GM18858 (cell line): ENCODE measurements around the gene MBD3.

ENCODE experiments used
- ATAC-seq: cut with Tn5 transposase; IDR thresholded peaks from one replicate; pipeline ENCODE4 v1.9.1; 2021; ENCODE audit not compliant: unreplicated experiment

MBD3 gene

GRCh38 chr19:1574354-1575136 is 18.1 kb downstream of the MBD3 start:
- ATAC-seq: no peak

DNA sequence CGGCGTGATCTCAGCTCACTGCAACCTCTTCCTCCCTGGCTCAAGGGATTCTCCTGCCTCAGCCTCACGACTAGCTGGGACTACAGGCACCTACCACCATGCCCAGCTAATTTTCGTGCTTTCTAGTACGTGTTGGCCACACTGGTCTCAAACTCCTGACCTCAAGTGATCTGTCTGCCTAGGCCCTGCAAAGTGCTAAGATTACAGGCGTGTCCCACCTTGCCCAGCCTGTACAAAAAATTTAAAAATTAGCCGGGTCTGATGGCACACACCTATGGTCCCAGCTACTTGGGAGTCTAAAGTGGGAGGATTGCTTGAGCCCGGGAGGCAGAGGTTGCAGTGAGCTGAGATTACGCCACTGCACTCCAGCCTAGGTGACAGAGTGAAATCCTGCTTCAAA is 19.9 kb downstream of the MBD3 start:
- ATAC-seq: no peak

- ATAC-seq: no peak
Observed at GRCh38 chr19:1571358-1571757, 21.3 kb downstream of the MBD3 start.

DNA sequence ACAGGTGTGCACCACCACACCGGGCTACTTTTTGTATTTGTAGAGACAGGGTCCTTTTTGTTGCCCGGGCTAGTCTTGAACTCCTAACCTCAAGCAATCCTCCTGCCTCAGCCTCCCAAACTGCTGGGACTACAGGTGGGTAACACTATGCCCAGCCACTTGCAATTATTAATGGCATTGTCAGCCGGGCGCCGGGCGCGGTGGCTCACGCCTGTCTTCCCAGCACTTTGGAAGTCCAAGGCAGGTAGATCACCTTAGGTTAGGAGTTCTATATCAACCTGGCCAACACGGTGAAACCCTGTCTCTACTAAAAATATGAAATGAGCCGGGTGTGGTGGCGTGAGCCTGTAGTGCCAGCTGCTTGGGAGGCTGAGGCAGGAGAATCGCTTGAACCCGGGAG is 21.8 kb downstream of the MBD3 start:
- ATAC-seq: no peak

DNA sequence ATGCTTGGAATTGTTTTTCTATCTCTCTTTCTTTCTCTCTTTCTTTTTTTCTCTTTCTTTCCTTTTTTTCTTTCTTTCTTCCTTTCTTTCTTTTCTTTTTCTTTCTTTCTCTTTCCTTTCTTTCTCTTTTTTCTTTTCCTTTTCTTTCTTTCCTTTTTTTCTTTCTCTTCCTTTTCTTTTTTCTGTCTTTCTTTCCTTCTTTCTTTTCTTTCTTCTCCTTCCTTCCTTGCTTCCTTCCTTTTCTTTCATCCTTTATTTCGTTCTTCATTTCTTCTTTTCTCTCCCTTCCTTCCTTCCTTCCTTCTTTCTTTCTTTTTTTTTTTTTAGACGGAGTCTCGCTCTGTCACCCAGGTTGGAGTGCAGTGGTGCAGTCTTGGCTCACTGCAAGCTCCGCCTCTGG is 22.7 kb downstream of the MBD3 start:
- no peak for ATAC-seq

DNA sequence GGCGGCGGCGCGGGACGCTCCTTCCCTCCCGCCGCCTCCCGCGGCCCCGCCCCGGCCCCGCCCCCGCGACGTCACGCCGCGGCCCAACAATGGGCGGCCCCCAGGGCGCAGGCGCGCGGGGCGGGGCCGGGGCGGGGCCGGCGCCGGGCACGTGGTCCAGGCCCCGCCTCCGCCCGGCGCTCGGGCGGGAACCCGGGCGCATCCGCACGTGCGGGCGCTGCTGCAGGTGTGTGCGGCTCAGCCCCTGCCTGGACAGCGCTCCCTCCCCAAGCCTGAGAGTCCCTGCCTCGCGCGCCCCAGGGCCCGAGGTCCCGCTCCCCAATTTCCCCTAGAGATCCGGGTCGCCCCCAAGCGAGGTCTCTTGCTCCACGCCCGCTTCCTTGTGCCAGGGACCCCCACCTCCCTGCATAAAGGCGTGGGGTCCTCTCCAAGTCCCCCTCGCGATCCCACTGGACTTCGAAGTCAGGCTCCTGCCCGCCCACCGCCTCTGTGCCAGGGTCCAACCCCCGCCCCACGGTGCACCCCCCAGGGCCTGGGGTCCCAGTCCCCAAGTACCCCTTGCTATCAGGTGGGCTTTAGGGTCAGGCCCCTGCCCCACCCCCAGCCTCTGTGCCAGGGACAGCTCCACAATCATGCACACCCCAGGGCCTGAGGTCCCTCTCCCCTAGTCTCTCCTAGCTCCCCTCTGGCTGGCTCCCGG is 24.2 kb downstream of the MBD3 start, which contains the start of gene MEX3D:
MEX3D (minus strand) TSS at position 6 of the 700 bp plus-strand sequence. CDS start 267 bp downstream, outside the sequence.
- no peak for ATAC-seq

DNA sequence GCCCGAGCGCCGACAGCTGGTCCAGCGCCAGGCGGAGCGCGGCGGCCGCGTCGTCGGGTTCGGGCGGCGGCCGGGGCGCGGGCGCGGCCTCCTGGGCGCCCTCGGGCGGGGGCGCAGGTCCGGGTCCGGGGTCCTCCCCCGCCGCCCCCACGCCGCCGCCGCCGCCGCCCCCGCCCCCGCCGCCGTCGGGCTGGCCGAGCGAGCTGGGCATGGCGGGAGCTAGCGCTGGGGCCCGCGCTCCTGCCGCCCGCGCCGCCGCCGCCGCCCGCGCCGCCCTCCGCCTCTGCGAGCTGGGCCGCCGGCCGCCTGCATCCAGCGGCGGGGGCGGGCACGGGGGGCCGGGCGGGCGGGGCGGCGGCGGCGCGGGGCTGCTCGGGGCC is 24.8 kb downstream of the MBD3 start:
- no peak for ATAC-seq

- no peak for ATAC-seq
Observed at GRCh38 chr19:1567116-1567847, 25.4 kb downstream of the MBD3 start.

DNA sequence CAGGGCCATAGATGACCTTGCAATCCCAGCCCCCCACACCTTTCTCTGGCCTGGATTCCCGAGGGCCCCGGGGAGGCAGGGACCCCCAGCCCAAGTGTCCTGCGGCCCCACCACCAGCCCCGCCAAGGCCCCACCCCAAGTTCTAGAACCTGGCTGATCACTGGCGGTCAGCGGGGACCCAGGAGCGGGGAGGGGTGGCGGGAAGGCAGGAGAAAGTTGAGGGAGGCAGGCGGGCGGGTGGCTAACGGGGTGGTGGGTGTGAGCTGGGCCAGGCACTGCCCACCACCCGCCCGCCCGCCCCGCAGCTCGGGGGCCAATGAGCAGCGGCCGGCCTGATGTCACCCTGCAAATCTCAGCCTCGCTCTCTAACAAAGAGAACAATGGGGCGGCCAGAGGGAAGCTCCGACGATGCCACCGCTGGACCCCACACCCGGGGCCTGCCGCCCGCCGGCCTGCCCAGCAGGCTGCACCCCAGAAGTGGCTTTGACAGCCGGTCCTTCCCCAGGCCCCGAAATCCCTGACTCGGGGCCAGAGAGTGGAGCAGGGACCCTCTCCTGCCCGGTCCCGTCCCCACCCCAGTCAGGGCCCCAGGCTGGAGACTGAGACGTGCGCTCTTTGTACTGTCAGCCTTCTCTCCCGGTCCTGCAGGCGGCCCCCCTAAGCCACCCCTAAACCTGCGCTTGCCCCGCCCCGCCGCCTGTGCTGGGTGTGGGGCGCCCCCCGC is 26.1 kb downstream of the MBD3 start:
- ATAC-seq: no peak

DNA sequence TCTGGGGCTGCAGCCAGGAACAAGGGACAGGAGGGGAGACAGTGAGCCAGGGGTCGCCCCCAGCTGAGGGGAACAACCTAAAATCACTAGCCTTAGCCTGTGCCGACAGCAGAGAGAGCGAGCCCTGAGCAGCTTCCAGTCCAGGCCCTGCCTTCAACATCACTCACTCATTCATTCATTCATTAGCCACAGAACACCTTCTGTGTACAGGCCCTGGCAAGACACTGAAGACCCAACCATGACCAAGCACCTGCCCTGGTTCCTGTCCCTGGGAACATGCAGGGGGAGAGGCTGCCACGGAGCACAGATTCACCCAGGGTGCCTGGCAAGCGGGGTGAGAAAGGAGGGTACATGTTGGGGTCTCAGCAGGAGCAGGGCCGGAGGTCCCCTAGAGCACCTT is 29.4 kb downstream of the MBD3 start:
- no peak for ATAC-seq

DNA sequence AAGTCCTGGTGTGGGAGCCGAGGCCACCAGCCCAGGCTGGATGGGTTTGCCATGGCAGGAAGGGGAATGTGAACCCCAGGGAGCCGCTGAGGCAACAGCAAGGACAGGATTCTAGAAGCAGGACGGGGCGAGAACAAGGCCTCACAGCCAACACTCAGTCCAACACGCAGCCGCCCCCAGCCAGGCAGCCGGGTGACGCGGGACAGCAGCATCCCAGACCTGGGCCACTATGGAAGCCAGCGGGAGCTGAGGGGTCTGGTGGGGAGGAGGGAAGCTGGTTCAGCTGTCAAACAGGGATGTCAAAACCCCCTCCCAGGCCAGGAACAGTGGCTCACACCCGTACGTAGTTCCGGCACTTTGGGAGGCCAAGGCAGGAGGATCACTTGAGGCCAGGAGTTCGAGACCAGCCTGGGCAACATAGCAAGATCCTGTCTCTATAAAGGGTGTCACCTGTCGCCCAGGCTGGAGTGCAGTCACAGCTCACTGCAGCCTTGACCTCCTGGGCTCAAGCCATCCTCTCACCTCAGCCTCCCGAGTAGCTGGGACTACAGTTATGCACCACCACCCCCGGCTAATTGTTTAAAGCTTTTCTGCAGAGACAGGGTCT is 31.3 kb downstream of the MBD3 start:
- ATAC-seq: no peak

DNA sequence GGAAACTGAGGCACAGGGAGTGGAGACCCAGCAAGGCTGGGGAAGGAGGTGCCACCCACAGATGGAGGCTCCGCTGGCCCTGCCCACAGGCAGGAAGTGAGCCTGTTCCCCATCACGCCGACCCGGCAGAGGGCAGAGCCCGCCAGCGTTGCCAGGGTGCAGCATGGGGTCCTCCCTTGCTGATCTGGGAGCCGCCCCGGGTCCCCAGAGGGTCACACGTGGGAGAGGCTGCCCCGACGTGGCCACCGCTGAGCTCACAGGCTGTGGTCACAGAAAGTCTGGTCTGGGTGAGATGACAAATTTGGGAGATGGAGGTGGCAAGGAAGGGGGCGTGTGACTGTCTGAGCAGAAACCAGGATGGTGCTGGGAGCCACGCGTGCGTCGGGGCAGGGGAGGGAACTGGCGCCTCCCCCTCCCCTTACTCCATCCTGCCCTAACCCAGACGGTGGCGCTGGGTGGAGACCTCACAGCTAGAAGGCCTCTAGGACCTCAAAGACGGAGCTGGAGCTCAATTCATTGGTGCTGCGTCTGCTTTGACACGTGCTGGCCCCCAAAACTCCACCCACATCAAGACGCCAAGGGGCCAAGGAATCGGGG is 32.3 kb downstream of the MBD3 start:
- ATAC-seq: no peak

GRCh38 chr19:1558552-1558951 is 34.1 kb downstream of the MBD3 start:
- ATAC-seq: no peak

DNA sequence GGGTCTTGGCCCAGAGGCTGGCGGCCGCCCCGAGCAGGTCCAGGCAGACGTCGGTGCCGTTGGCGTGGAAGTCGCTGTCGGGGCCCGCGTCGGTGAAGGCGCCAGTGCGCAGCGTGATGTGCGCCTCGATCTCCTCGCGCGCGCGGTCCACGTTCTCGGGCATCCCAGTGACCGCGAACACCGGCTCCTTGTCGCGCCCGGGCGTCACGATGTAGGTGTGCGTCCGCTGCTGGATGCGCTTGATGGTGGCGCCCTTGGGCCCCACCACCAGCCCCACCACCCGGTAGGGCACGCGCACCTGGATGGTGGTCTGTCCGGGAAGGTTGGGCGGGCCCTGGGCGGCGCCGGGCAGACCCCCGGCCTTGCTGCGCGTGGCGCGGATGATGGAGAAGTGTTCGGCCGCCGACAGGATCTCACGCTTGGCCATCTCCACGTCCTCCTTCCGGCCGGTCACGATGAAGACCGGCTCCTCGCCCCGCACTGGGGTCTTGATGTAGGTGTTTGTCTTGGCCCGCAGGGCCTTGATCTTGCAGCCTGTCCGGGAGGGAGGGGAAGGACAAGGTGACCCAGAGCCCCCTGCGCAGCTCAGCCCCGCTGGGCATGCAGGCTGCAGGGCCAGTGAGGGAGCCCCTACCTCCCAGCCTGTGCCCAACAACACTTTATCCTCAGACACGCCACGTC is 36.1 kb downstream of the MBD3 start:
- ATAC-seq: no peak

DNA sequence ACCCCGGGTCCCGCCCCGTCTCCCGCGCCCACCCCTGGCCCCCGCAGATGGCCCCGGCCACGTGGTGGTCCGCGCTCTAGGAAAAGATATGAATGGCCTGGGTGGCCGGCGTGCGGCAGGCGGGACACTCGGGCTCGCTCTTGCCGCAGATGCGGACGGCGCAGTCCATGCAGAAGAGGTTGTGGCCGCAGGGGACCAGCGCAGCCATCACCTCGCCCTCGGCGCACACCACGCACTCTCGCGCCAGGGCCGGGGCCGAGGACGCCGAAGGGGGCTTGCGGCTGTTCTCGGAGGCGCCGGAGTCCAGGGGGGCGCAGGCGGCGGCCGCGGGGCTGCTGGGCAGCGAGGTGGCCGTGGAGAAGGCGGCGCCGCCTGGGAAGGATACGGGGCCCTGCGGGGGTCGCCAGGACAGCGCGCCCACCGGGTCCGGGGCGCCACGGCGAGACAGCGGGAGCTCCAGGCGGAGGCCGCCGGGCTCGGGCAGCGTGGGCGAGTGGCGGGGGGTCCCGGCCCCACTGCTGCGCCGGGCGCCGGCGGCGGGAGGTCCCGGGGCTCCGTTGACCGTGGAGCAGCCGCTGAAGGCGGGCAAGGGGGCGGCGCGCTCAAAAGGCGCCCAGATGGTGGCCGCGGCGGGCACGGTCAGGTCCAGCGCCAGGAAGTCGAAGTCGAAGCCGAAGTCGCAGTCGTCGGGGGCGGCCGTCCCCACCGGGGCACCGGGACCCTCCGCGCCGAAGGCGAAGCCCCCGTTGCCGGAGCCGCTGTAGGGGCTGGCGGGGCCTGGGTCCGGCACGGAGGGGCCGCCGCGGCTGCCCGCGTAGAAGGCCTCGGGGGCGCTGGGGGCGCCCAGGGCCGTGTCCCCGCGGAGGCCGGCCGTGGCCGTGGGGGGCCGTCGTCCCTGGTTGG is 36.9 kb downstream of the MBD3 start:
- ATAC-seq: no peak

GRCh38 chr19:1554968-1555367 is 37.7 kb downstream of the MBD3 start:
- no peak for ATAC-seq

DNA sequence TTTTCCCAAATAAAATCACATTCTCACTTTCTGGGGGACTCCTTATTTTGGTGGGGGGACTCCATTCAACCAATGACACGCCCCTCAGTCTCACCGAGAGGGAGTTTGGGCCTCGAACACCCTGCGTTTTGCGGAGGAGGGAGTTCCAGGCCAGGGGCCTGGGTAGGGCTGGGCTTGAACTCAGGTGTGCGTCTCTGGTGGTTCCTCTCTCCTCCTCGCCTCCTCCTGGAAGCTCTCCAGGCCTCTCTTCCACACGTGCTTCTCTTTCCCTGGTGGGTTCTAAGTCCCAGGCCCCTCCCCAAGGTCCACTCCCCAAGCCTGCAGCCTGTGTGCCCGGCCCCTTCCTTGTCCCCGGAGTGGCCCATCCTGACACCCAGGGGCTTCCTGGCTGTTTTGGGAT is 39.2 kb downstream of the MBD3 start:
- ATAC-seq: no peak

DNA sequence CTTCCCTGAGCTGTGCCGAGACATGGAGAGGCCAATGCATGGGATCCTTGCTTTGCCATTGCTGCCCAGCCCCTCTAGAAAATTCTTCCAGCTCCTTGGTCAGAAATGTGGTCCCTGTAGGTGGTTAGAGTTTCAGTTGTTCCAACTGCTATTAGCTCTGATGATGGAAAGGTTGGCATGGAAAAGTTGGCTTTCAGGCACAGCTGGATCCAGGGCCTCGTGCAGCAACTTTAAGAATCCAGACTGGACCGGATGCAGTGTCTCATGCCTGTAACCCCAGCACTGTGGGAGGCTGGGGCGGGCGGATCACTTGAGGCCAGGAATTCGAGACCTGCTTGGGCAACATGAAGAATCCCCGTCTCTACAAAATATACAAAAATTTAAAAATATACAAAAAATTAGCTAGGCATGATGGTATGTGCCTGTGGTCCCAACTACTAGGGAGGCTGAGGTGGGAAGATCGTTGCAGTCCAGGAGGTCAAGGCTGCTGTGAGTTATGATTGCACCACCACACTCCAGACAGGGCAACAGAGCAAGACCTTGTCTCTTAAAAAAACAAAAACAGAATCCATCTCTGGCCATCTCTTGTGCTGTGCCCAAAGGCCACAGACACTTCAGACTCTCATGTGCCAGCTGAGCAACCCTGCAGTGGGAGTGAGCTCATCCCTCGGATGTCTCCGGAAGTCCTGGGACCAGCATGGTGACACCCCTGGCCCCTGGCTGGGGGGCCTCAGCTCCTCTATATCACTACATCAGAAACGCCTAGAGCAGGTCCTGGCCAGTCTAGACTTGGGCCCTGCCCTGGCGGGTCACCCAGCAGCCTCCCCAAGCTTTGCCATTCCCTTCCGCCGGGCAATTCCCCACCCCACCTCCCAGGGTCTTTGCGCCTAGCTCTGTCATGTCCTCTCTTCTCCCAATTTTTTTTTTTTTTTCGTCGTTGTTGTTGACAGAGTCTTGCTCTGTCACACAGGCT is 41.3 kb downstream of the MBD3 start:
- ATAC-seq: no peak
